C4-2B (cell line): ENCODE measurements around the gene QSOX1.
A peak's percentile ranks its signal among the peaks of the same experiment; 100 is the strongest.

Experiments
- H3K27ac ChIP-seq: fragments of 450-650 bp; 2 replicates; pipeline ENCODE4 v1.5.1; 2017
- ZFX ChIP-seq: fragments of 450-650 bp; IDR thresholded peaks from 2 replicates; pipeline ENCODE4 v1.6.1; 2017
- TF ChIP-seq, protein P1 (sequence below): fragments of 450-650 bp; conservative IDR thresholded peaks from 2 replicates; pipeline ENCODE4 v1.5.1; 2017; ENCODE audit warnings: mild to moderate bottlenecking

QSOX1 gene

GRCh38 chr1:180178511-180179161 lies 24.0 kb downstream of the QSOX1 start:
- no peak overlapping the region for H3K27ac ChIP-seq
- TF ChIP-seq, protein P1, sequence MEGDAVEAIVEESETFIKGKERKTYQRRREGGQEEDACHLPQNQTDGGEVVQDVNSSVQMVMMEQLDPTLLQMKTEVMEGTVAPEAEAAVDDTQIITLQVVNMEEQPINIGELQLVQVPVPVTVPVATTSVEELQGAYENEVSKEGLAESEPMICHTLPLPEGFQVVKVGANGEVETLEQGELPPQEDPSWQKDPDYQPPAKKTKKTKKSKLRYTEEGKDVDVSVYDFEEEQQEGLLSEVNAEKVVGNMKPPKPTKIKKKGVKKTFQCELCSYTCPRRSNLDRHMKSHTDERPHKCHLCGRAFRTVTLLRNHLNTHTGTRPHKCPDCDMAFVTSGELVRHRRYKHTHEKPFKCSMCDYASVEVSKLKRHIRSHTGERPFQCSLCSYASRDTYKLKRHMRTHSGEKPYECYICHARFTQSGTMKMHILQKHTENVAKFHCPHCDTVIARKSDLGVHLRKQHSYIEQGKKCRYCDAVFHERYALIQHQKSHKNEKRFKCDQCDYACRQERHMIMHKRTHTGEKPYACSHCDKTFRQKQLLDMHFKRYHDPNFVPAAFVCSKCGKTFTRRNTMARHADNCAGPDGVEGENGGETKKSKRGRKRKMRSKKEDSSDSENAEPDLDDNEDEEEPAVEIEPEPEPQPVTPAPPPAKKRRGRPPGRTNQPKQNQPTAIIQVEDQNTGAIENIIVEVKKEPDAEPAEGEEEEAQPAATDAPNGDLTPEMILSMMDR = peak; percentile 98
- TF ChIP-seq ZFX = no peak

DNA sequence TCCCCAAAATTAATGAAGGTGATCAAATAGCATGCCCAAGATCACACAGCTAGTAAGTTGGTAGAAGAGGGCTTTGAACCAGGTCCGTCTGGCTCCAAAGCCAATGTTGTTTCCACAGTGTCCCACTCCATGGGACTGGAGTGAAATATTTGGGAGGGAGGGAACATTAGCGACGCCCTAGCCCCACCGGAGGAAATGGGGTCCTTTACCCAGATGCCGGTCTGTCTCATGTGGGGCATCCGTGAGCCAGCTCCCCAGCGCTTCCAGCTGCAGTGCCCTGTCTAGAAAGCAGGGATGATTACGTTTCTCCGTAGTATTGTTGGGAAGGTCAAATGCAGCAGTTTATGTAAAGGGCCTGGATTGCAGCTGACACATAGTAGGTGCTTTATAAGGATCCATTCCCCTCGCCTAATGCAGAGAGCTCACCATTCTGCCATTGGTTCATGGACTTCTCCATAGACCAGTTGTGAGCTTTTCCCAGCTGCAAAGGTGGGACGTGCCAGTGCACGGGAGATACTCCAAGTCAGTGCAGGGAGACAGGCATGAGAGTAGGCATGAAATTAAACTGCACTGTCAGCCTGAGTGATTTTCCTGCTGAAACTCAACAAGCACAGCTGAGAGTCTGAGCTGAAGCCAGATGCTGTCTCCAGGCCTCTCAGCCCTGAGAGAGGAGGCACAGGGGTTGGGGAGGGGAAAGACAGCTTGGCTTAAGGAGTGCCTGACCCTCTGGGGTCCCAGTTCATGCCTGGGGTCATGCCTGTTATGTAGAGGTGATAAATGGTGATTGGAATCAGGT lies 24.7 kb downstream of the QSOX1 start:
- TF ChIP-seq, protein P1 = peak; percentile 51
- TF ChIP-seq ZFX = no peak
- no peak overlapping the region for H3K27ac ChIP-seq

GRCh38 chr1:180181048-180181447 lies 26.4 kb downstream of the QSOX1 start:
- no peak overlapping the region for H3K27ac ChIP-seq
- TF ChIP-seq, protein P1 = peak; percentile 67
- TF ChIP-seq ZFX = no peak

GRCh38 chr1:180181996-180182642 lies 27.4 kb downstream of the QSOX1 start:
- no peak overlapping the region for H3K27ac ChIP-seq

GRCh38 chr1:180182643-180183311 lies 28.1 kb downstream of the QSOX1 start:
- H3K27ac ChIP-seq = no peak overlapping the region
- TF ChIP-seq, protein P1 = no peak
- TF ChIP-seq ZFX = no peak

More at GRCh38 chr1:180181996-180182642, 27.4 kb downstream of the QSOX1 start:
- TF ChIP-seq, protein P1 = no peak
- no peak for TF ChIP-seq ZFX

DNA sequence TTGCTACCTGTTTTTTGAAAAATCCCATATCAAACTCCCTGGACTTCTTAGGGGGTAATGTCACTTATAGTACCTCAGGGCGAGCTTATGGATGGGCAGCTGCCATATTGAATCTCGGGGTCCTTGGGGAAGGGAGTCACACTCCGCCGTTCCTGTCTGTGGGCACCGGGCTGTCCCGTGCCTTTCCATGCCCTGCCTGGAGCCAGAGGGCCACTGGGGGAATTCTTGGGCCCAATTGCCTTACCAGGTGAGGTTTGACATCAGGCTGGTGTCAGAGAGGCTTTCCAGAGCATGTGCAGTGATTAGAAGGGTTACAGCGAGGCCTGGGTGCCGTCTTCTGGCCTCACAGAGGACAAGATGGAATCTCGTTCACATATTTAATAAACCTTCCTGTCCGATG lies 28.8 kb downstream of the QSOX1 start:
- H3K27ac ChIP-seq = no peak overlapping the region
- TF ChIP-seq, protein P1 = no peak
- no peak for TF ChIP-seq ZFX
